HEK293 (cell line): ENCODE data around the gene NF2.

Source experiments
- CTCF ChIP-seq: fragments of 450-650 bp; formaldehyde crosslinking; IDR thresholded peaks from 2 replicates; pipeline ENCODE4 v1.5.1; 2016; ENCODE audit warnings: missing biosample characterization, missing genetic modification characterization
- FEZF1 ChIP-seq: fragments of 450-650 bp; formaldehyde crosslinking; IDR thresholded peaks from 2 replicates; pipeline ENCODE4 v1.5.1; 2016; ENCODE audit warnings: missing biosample characterization, missing genetic modification characterization
- KLF9 ChIP-seq: fragments of 450-650 bp; formaldehyde crosslinking; IDR thresholded peaks from 2 replicates; pipeline ENCODE4 v1.5.1; 2016; ENCODE audit warnings: missing biosample characterization, missing genetic modification characterization, low read depth
- OSR2 ChIP-seq: fragments of 450-650 bp; formaldehyde crosslinking; IDR thresholded peaks from 2 replicates; pipeline ENCODE4 v1.5.1; 2016; ENCODE audit warnings: missing biosample characterization, missing genetic modification characterization
- REST ChIP-seq: fragments of 450-650 bp; formaldehyde crosslinking; IDR thresholded peaks from 2 replicates; pipeline ENCODE4 v1.5.1; 2016; ENCODE audit warnings: missing biosample characterization, missing genetic modification characterization
- ZBTB21 ChIP-seq: fragments of 450-650 bp; formaldehyde crosslinking; IDR thresholded peaks from 2 replicates; pipeline ENCODE4 v1.5.1; 2017; ENCODE audit warnings: missing biosample characterization, missing genetic modification characterization
- ZBTB49 ChIP-seq: fragments of 450-650 bp; formaldehyde crosslinking; IDR thresholded peaks from 2 replicates; pipeline ENCODE4 v1.5.1; 2016; ENCODE audit warnings: missing biosample characterization, missing genetic modification characterization, low read depth
- ZBTB7A ChIP-seq: fragments of 450-650 bp; formaldehyde crosslinking; IDR thresholded peaks from 2 replicates; pipeline ENCODE4 v1.5.1; 2016; ENCODE audit warnings: low read depth, missing biosample characterization, missing genetic modification characterization
- ZNF423 ChIP-seq: fragments of 450-650 bp; formaldehyde crosslinking; IDR thresholded peaks from 2 replicates; pipeline ENCODE4 v1.5.1; 2016; ENCODE audit warnings: missing biosample characterization, missing genetic modification characterization
- ZNF629 ChIP-seq: fragments of 450-650 bp; formaldehyde crosslinking; IDR thresholded peaks from 2 replicates; pipeline ENCODE4 v1.5.1; 2017; ENCODE audit warnings: missing biosample characterization, missing genetic modification characterization

- TF ChIP-seq CTCF, result no peak
- TF ChIP-seq OSR2 (tag by site-specific recombination), result no peak
- TF ChIP-seq KLF9 (tag by site-specific recombination), result no peak
- no peak for TF ChIP-seq REST (tag by site-specific recombination)
- TF ChIP-seq ZBTB7A, result no peak
- TF ChIP-seq ZBTB49, result no peak
- TF ChIP-seq ZBTB21 (tag by site-specific recombination), result no peak
- TF ChIP-seq ZNF423, result no peak
- TF ChIP-seq ZNF629 (tag by site-specific recombination), result no peak
- TF ChIP-seq FEZF1 (tag by site-specific recombination), result no peak
Observed at GRCh38 chr22:29700900-29701154, 97.4 kb downstream of the NF2 start.
